ENCODE results near the gene COPS6. TPM values are rescaled to one million over a fixed set of nuclear protein-coding genes. Genes with fewer than 3 reads are reported as not detected.

Gene COPS6
- 59.1 and 99.7 TPM in 2 replicates for total RNA-seq

GRCh38 chr7:100088621-100089457 lies at the start of gene COPS6:
Gene COPS6 (plus strand): TSS chr7:100088969. CDS start chr7:100088991, 22 bp downstream.
- DNase-seq: peak; percentile 83

- DNase-seq: no peak
Measured at GRCh38 chr7:100040575-100040974, 48.2 kb upstream of the COPS6 start.

GRCh38 chr7:100044718-100045117 lies 44.1 kb upstream of the COPS6 start:
- DNase-seq: peak; percentile 22

- DNase-seq: no peak
Measured at GRCh38 chr7:100048680-100049079, 40.1 kb upstream of the COPS6 start.

- peak; percentile 81 for DNase-seq
Measured at GRCh38 chr7:100049441-100050291, 39.1 kb upstream of the COPS6 start, which contains the start of gene ZSCAN21. Gene ZSCAN21 (plus strand): TSS chr7:100049774. CDS start chr7:100057007, 7,233 bp downstream.

GRCh38 chr7:100051611-100052010 lies 37.2 kb upstream of the COPS6 start:
- DNase-seq: no peak

- peak; percentile 91 for DNase-seq
Measured at GRCh38 chr7:100053215-100053614, 35.6 kb upstream of the COPS6 start.

GRCh38 chr7:100057006-100057405 lies 31.8 kb upstream of the COPS6 start:
- no peak for DNase-seq

GRCh38 chr7:100059251-100059739 lies 29.5 kb upstream of the COPS6 start:
- no peak for DNase-seq

GRCh38 chr7:100061518-100062193 lies 27.1 kb upstream of the COPS6 start:
- DNase-seq: no peak

GRCh38 chr7:100063376-100063775 lies 25.4 kb upstream of the COPS6 start:
- DNase-seq: no peak

- DNase-seq: no peak
Measured at GRCh38 chr7:100064162-100064561, 24.6 kb upstream of the COPS6 start.

- DNase-seq: no peak
Measured at GRCh38 chr7:100065452-100066186, 23.1 kb upstream of the COPS6 start.

- no peak for DNase-seq
Measured at GRCh38 chr7:100066953-100067352, 21.8 kb upstream of the COPS6 start.

- no peak for DNase-seq
Measured at GRCh38 chr7:100069991-100070390, 18.8 kb upstream of the COPS6 start.

GRCh38 chr7:100071018-100071723 lies 17.6 kb upstream of the COPS6 start:
- DNase-seq: no peak

- DNase-seq: no peak
Measured at GRCh38 chr7:100072462-100072861, 16.3 kb upstream of the COPS6 start.

- DNase-seq: no peak
Measured at GRCh38 chr7:100074841-100075240, 13.9 kb upstream of the COPS6 start.

- no peak for DNase-seq
Measured at GRCh38 chr7:100075418-100075817, 13.4 kb upstream of the COPS6 start.

- DNase-seq: no peak
Measured at GRCh38 chr7:100077205-100077604, 11.6 kb upstream of the COPS6 start.

GRCh38 chr7:100079024-100079560 lies 9.7 kb upstream of the COPS6 start:
- DNase-seq: no peak

All from dermis blood vessel endothelial cell (primary cell).